ENCODE results near the gene LRRFIP1.

Gene LRRFIP1

DNA sequence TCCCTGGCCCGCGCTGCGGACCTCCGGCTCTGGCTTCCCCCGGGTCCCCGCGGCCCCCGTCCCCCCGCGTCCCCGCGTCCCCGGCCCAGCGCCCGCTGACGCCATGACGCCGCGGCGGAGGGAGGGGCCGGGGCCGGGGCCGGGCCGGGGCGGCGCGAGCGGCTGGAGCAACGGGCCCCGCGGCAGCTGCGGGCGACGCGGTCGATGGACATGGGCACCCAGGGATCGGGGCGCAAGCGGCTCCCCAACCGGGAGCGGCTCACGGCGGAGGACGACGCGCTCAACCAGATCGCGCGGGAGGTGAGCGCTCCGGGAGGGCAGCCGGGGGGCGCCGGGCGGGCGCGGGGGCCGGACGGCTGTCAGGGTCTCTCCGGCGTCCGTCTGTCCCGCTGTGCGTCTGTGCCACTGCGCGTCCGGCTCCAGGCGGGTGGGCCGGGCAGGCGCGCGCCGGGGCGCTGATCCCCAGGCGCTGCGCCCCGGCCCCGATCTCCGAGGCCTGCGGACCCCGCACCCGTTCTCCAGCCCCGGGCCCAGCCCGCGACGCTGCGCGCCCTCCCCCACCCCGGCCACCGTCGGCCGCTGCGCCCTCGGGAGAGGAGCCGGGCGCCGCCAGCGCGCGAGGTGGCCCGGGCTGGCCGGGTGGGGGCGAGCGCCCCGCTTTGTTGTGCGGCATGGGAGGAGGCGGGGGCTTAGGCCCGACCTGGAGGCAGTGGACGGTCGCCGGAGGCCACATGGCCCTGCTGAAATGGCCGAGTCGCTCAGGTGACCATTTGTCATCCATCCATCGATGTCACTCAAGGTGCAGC lies at the start of gene LRRFIP1:
TSS of gene LRRFIP1 (plus strand) at position 147 of the 806 bp plus-strand sequence. CDS start at position 205, 58 bp downstream.
- TF ChIP-seq, protein P1, sequence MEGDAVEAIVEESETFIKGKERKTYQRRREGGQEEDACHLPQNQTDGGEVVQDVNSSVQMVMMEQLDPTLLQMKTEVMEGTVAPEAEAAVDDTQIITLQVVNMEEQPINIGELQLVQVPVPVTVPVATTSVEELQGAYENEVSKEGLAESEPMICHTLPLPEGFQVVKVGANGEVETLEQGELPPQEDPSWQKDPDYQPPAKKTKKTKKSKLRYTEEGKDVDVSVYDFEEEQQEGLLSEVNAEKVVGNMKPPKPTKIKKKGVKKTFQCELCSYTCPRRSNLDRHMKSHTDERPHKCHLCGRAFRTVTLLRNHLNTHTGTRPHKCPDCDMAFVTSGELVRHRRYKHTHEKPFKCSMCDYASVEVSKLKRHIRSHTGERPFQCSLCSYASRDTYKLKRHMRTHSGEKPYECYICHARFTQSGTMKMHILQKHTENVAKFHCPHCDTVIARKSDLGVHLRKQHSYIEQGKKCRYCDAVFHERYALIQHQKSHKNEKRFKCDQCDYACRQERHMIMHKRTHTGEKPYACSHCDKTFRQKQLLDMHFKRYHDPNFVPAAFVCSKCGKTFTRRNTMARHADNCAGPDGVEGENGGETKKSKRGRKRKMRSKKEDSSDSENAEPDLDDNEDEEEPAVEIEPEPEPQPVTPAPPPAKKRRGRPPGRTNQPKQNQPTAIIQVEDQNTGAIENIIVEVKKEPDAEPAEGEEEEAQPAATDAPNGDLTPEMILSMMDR (IDR thresholded peaks at IDR 0.05; ENCODE audit: insufficient read depth, low read length, poor library complexity, severe bottlenecking): no peak
- H3K4me3 ChIP-seq (replicated peaks; ENCODE audit: low read depth, low read length): peak within 1 kb of the TSS; percentile 7
- H3K27me3 ChIP-seq (replicated peaks; ENCODE audit: control insufficient read depth, insufficient read depth, low read length): no peaks in the 10 kb centered on the region; the same call in 1 of the 2 replicates
- no peaks in the 10 kb centered on the region for H3K36me3 ChIP-seq (ENCODE audit: control insufficient read depth, insufficient read depth, low read length)
- no peak for DNase-seq (ENCODE audit: extremely low read depth, insufficient read length)

GRCh38 chr2:237577956-237578870 lies 49.2 kb upstream of the LRRFIP1 start:
- Histone ChIP-seq H3K36me3 (ENCODE audit: control insufficient read depth, insufficient read depth, low read length) (no peaks in the 10 kb centered on the region), H3K4me3 (replicated peaks; ENCODE audit: low read depth, low read length) (no peak overlapping the region), H3K27me3 (replicated peaks; ENCODE audit: control insufficient read depth, insufficient read depth, low read length) (no peaks in the 10 kb centered on the region; the same call in 1 of the 2 replicates)
- TF ChIP-seq, protein P1 (IDR thresholded peaks at IDR 0.05; ENCODE audit: insufficient read depth, low read length, poor library complexity, severe bottlenecking): no peak
- DNase-seq (ENCODE audit: extremely low read depth, insufficient read length): no peak

GRCh38 chr2:237581326-237581725 lies 46.1 kb upstream of the LRRFIP1 start:
- TF ChIP-seq, protein P1 (IDR thresholded peaks at IDR 0.05; ENCODE audit: insufficient read depth, low read length, poor library complexity, severe bottlenecking): no peak
- H3K27me3 ChIP-seq (replicated peaks; ENCODE audit: control insufficient read depth, insufficient read depth, low read length): peaks cover 1% of the 10 kb centered on the region; the same call in 1 of the 2 replicates
- H3K36me3 ChIP-seq (ENCODE audit: control insufficient read depth, insufficient read depth, low read length): no peaks in the 10 kb centered on the region
- no peak for DNase-seq (ENCODE audit: extremely low read depth, insufficient read length)
- no peak overlapping the region for H3K4me3 ChIP-seq (replicated peaks; ENCODE audit: low read depth, low read length)

GRCh38 chr2:237581751-237582746 lies 45.3 kb upstream of the LRRFIP1 start:
- Histone ChIP-seq H3K36me3 (ENCODE audit: control insufficient read depth, insufficient read depth, low read length) (no peaks in the 10 kb centered on the region), H3K27me3 (replicated peaks; ENCODE audit: control insufficient read depth, insufficient read depth, low read length) (peaks cover 1% of the 10 kb centered on the region; the same call in 1 of the 2 replicates), H3K4me3 (replicated peaks; ENCODE audit: low read depth, low read length) (no peak overlapping the region)
- DNase-seq (ENCODE audit: extremely low read depth, insufficient read length): no peak
- TF ChIP-seq, protein P1 (IDR thresholded peaks at IDR 0.05; ENCODE audit: insufficient read depth, low read length, poor library complexity, severe bottlenecking): peak; percentile 59
